Peyer's patch (tissue), 4 donors: ENCODE measurements around the gene MARCHF10. TPM values are rescaled to one million over a fixed set of nuclear protein-coding genes. Genes with fewer than 3 reads are reported as not detected.

Source experiments
- DNase-seq, 3 donors: peaks; one replicate each; pipeline ENCODE4 v3.0.0-alpha.2; 2017 to 2019
- H3K27ac ChIP-seq, 4 donors: fragments of 200-600 bp; sonication (generic); one replicate each; pipeline ENCODE4 v1.5.1; 2016 to 2019
- H3K27me3 ChIP-seq, 2 donors: fragments of 200-600 bp; sonication (generic); one replicate each; pipeline ENCODE4 v1.5.1; 2019
- H3K36me3 ChIP-seq, 3 donors: fragments of 200-600 bp; sonication (generic); one replicate each; pipeline ENCODE4 v1.5.1; 2016 to 2019
- H3K4me1 ChIP-seq, 4 donors: fragments of 200-600 bp; sonication (generic); one replicate each; pipeline ENCODE4 v1.5.1; 2016 to 2019
- H3K4me3 ChIP-seq, 4 donors: fragments of 200-600 bp; sonication (generic); 1 replicate in 3 of 4; 2 replicates in 1 of 4; pipeline ENCODE4 v1.5.1; 2016 to 2019; ENCODE audit warnings: mild to moderate bottlenecking in 1 of 4
- H3K9me3 ChIP-seq, 4 donors: fragments of 200-600 bp; sonication (generic); one replicate each; pipeline ENCODE4 v1.5.1; 2016 to 2019; ENCODE audit warnings: mild to moderate bottlenecking in 1 of 4
- CTCF ChIP-seq, 6 experiments: fragments of 450-650 bp in 4 of 6; fragments of 200-600 bp in 2 of 6; sonication (generic) in 1 of 6; IDR thresholded peaks; one replicate each; pipeline ENCODE4 v1.5.1; 2017 to 2019; ENCODE audit warnings: antibody characterized with exemption in 6 of 6, mild to moderate bottlenecking in 3 of 6, moderate library complexity in 1 of 6
- POLR2A ChIP-seq, 2 donors: fragments of 450-650 bp; IDR thresholded peaks; one replicate each; pipeline ENCODE4 v1.5.1; 2017; ENCODE audit warnings: antibody characterized with exemption in 2 of 2, mild to moderate bottlenecking in 2 of 2, moderate library complexity in 2 of 2
- total RNA-seq, 4 donors: library from RNA; depleted of rRNA; stranded (reverse); fragments of >200 nt; gene quantifications; one replicate each; pipeline ENCODE4 v1.1.0, GENCODE V29; 2016

The MARCHF10 gene
- total RNA-seq, 4 donors from 2014 or later, result not detected

- H3K4me3 ChIP-seq, result no peak overlapping the region
- no peaks in the 10 kb centered on the region for H3K4me1 ChIP-seq
- no peak for DNase-seq
- no peaks in the 10 kb centered on the region for H3K9me3 ChIP-seq
- no peaks in the 10 kb centered on the region for H3K27me3 ChIP-seq
- no peak overlapping the region for H3K27ac ChIP-seq
- TF ChIP-seq POLR2A (IDR thresholded peaks at IDR 0.05) (no peak), CTCF (IDR thresholded peaks at IDR 0.05) (no peak)
- H3K36me3 ChIP-seq, result no peaks in the 10 kb centered on the region
Measured at GRCh38 chr17:62672957-62673356, 135.2 kb downstream of the MARCHF10 start.

DNA sequence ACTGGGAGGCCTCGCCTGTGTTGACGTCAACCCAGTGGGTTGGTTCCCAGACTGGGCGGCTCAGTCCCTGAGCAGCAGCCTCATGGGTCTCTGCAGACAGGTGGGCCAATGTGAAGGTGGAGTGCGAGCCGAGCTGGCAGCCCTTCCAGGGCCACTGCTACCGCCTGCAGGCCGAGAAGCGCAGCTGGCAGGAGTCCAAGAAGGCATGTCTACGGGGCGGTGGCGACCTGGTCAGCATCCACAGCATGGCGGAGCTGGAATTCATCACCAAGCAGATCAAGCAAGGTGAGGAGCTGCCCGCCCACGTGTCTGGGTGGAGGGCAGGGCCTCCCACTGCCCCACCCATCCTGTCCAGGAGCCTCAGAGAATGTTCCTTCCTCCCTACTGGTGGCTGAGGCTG lies 136.6 kb downstream of the MARCHF10 start:
- Histone ChIP-seq H3K4me3 (no peak overlapping the region), H3K36me3 (no peaks in the 10 kb centered on the region), H3K27ac (no peak overlapping the region), H3K9me3 (no peaks in the 10 kb centered on the region), H3K4me1 (no peaks in the 10 kb centered on the region), H3K27me3 (no peaks in the 10 kb centered on the region)
- no peak for TF ChIP-seq POLR2A (IDR thresholded peaks at IDR 0.05)
- no peak for TF ChIP-seq CTCF (IDR thresholded peaks at IDR 0.05)
- DNase-seq, result peak in 1 of 3 donors; percentile 51

- no peak for DNase-seq
- TF ChIP-seq POLR2A (IDR thresholded peaks at IDR 0.05) (no peak), CTCF (IDR thresholded peaks at IDR 0.05) (no peak)
Measured at GRCh38 chr17:62670202-62670821, 137.8 kb downstream of the MARCHF10 start.

GRCh38 chr17:62668091-62668804 lies 139.9 kb downstream of the MARCHF10 start:
- Histone ChIP-seq H3K4me3 (no peak overlapping the region), H3K9me3 (no peaks in the 10 kb centered on the region), H3K27me3 (no peaks in the 10 kb centered on the region), H3K27ac (no peak overlapping the region), H3K36me3 (no peaks in the 10 kb centered on the region), H3K4me1 (no peaks in the 10 kb centered on the region)
- TF ChIP-seq CTCF (IDR thresholded peaks at IDR 0.05) (no peak), POLR2A (IDR thresholded peaks at IDR 0.05) (no peak)
- no peak for DNase-seq

More at GRCh38 chr17:62670202-62670821, 137.8 kb downstream of the MARCHF10 start:
- Histone ChIP-seq H3K36me3 (no peaks in the 10 kb centered on the region), H3K27me3 (no peaks in the 10 kb centered on the region), H3K4me1 (no peaks in the 10 kb centered on the region), H3K4me3 (no peak overlapping the region), H3K9me3 (no peaks in the 10 kb centered on the region), H3K27ac (no peak overlapping the region)

GRCh38 chr17:62666801-62667591 lies 141.1 kb downstream of the MARCHF10 start:
- DNase-seq, result no peak
- Histone ChIP-seq H3K9me3 (no peaks in the 10 kb centered on the region), H3K36me3 (no peaks in the 10 kb centered on the region), H3K4me1 (no peaks in the 10 kb centered on the region), H3K27ac (no peak overlapping the region), H3K27me3 (no peaks in the 10 kb centered on the region), H3K4me3 (no peak overlapping the region)
- TF ChIP-seq CTCF (IDR thresholded peaks at IDR 0.05) (no peak), POLR2A (IDR thresholded peaks at IDR 0.05) (no peak)
